Panc1 (cell line): Measurements from ENCODE around the gene MPP2. TPM values are rescaled to one million over a fixed set of nuclear protein-coding genes. Genes with fewer than 3 reads are reported as not detected.

Experiments
- ATAC-seq: fragments of 200-7000 bp; cut with Tn5 transposase; 2 replicates; pipeline ENCODE4 v1.9.1; 2020; ENCODE audit warnings: mild to moderate bottlenecking, moderate library complexity
- BruUV-seq: library from RNA; stranded (reverse); fragments of 400-500 nt; replicated peaks from 2 replicates; lab custom pipeline; 2021; lab: Mats Ljungman, UMichigan
- CTCF ChIA-PET: fragments of 300-600 bp; sonication (Branson Sonifier 250); formaldehyde crosslinking; loops from one replicate; lab custom pipeline; 2022; ENCODE audit warnings: antibody characterized with exemption; lab: Charles Lee
- POLR2A ChIA-PET: fragments of 300-600 bp; sonication (Branson Sonifier 250); formaldehyde crosslinking; loops from one replicate; lab custom pipeline; 2022; ENCODE audit warnings: antibody characterized with exemption; lab: Charles Lee
- DNase-seq: peaks from one replicate; pipeline ENCODE4 v3.0.0-alpha.2; 2010; ENCODE audit warnings: low read depth, low spot score
- H3K27ac ChIP-seq: 2 replicates; pipeline ENCODE4 v1.5.1; 2011; ENCODE audit warnings: mild to moderate bottlenecking, low read length, inconsistent platforms
- H3K27me3 ChIP-seq: fragments of 200-500 bp; sonication (Bioruptor generic); 2 replicates; pipeline ENCODE4 v1.6.0; 2014; ENCODE audit warnings: low read length, inconsistent platforms; ENCODE audit not compliant: control insufficient read depth, insufficient read depth
- H3K36me3 ChIP-seq: fragments of 200-500 bp; sonication (Bioruptor generic); 2 replicates; pipeline ENCODE4 v1.5.1; 2014; ENCODE audit warnings: inconsistent platforms, mild to moderate bottlenecking, low read length, moderate library complexity; ENCODE audit not compliant: control insufficient read depth, insufficient read depth
- H3K4me1 ChIP-seq: 2 replicates; pipeline ENCODE4 v1.5.1; 2011; ENCODE audit warnings: inconsistent platforms, mild to moderate bottlenecking, low read length, moderate library complexity; ENCODE audit not compliant: control insufficient read depth, insufficient read depth
- H3K4me3 ChIP-seq, 2 experiments: 2 replicates each; pipeline ENCODE4 v1.5.1; 2011 to 2012; ENCODE audit warnings: low read depth in 2 of 2, low read length in 2 of 2, mild to moderate bottlenecking in 2 of 2, inconsistent platforms in 1 of 2, moderate library complexity in 1 of 2
- H3K9me3 ChIP-seq: fragments of 200-500 bp; sonication (Bioruptor generic); 2 replicates; pipeline ENCODE4 v1.5.1; 2014; ENCODE audit warnings: low read depth, mild to moderate bottlenecking, inconsistent platforms, low read length, moderate library complexity; ENCODE audit not compliant: control insufficient read depth, insufficient read depth
- CTCF ChIP-seq: fragments of 450-650 bp; IDR thresholded peaks from 2 replicates; pipeline ENCODE4 v1.5.1; 2017; ENCODE audit warnings: mild to moderate bottlenecking
- POLR2AphosphoS5 ChIP-seq: IDR thresholded peaks from 2 replicates; pipeline ENCODE4 v1.6.1; 2012; ENCODE audit warnings: mild to moderate bottlenecking, low read depth, low read length, moderate library complexity
- REST ChIP-seq, 2 experiments: IDR thresholded peaks; 2 replicates each; pipeline ENCODE4 v1.6.1; 2011 to 2012; ENCODE audit warnings: low read depth in 2 of 2, control low read depth in 1 of 2, low read length in 1 of 2, mild to moderate bottlenecking in 1 of 2, moderate library complexity in 1 of 2; ENCODE audit not compliant: insufficient read depth in 1 of 2
- SIN3A ChIP-seq: IDR thresholded peaks from 2 replicates; pipeline ENCODE4 v1.6.1; 2012; ENCODE audit warnings: low read depth, mild to moderate bottlenecking, low read length, moderate library complexity, borderline replicate concordance; ENCODE audit not compliant: insufficient read depth
- TCF7L2 ChIP-seq: IDR thresholded peaks from 2 replicates; pipeline ENCODE4 v1.6.1; 2011; ENCODE audit warnings: mild to moderate bottlenecking, low read depth, low read length, inconsistent platforms
- in situ Hi-C: cut with HindIII; loops from 2 replicates; pipeline ENCODE4 v1.10.0; 2016; ENCODE audit warnings: low sequenced_read_pairs, low pct_unique_long_range_greater_than_20kb
- intact Hi-C: fragments of 100-400 bp; cut with micrococcal nuclease; formaldehyde crosslinking; loops from one replicate; pipeline ENCODE4 v1.10.0; 2022; ENCODE audit not compliant: unreplicated experiment
- total RNA-seq: library from RNA; stranded (reverse); gene quantifications from one replicate; pipeline ENCODE4 v1.2.1, GENCODE V29; 2021; ENCODE audit not compliant: unreplicated experiment

The MPP2 gene
- total RNA-seq, 1 experiment from 2014 or later = 3.5 TPM

- Histone ChIP-seq H3K27ac (no peak overlapping the region), H3K36me3 (no peaks in the 10 kb centered on the region), H3K4me1 (no peaks in the 10 kb centered on the region), H3K27me3 (no peaks in the 10 kb centered on the region), H3K9me3 (no peaks in the 10 kb centered on the region), H3K4me3 (no peak overlapping the region)
- in situ Hi-C loops = no loop called here
- TF ChIP-seq CTCF (no peak), TCF7L2 (no peak), REST (IDR thresholded peaks at IDR 0.05; ENCODE audit: insufficient read depth in 1 of 2, low read depth in 2 of 2, low read length in 1 of 2) (no peak), POLR2AphosphoS5 (no peak), SIN3A (no peak)
- CTCF ChIA-PET = interaction anchor here (0.6 to 1.1 kb wide), 3 partner anchors 47 to 175 kb away, joined by 3 to 8 read pairs (median 3); no protein-coding TSS in a partner anchor
- BruUV-seq = no TSS peak
- POLR2A ChIA-PET = interaction anchor here (0.5 kb wide), 1 partner anchor 118 kb away, joined by 3 read pairs; no protein-coding TSS in a partner anchor
- intact Hi-C loops = loop anchor here (2.0 kb wide), 1 partner anchor 117 kb away; no protein-coding TSS in a partner anchor
- DNase-seq = no peak
- no peak for ATAC-seq
These were observed 29.7 kb downstream of the MPP2 start for GRCh38 chr17:43877451-43878155.

GRCh38 chr17:43877031-43877430, 30.3 kb downstream of the MPP2 start:
- in situ Hi-C loops = no loop called here
- H3K27ac ChIP-seq = no peak overlapping the region
- intact Hi-C loops = no loop called here
- ATAC-seq (no peak), DNase-seq (no peak)
- H3K27me3 ChIP-seq = no peaks in the 10 kb centered on the region
- H3K4me3 ChIP-seq = no peak overlapping the region
- no peaks in the 10 kb centered on the region for H3K9me3 ChIP-seq
- H3K4me1 ChIP-seq = 0 out of 2 replicates have a peak, but pooled peaks cover 4% of the 10 kb centered on the region
- ChIA-PET CTCF (interaction anchor here (0.6 kb wide), 1 partner anchor 207 kb away, joined by 7 read pairs; no protein-coding TSS in a partner anchor), POLR2A (interaction anchor here (0.5 kb wide), 1 partner anchor 119 kb away, joined by 3 read pairs; no protein-coding TSS in a partner anchor)
- no peaks in the 10 kb centered on the region for H3K36me3 ChIP-seq
- no TSS peak for BruUV-seq
- TF ChIP-seq POLR2AphosphoS5 (no peak), CTCF (no peak), SIN3A (no peak), TCF7L2 (no peak), REST (IDR thresholded peaks at IDR 0.05; ENCODE audit: insufficient read depth in 1 of 2, low read depth in 2 of 2, low read length in 1 of 2) (no peak)
